Keratinocyte (primary cell): ENCODE measurements around the gene LHFPL3. TPM values are rescaled to one million over a fixed set of nuclear protein-coding genes. Genes with fewer than 3 reads are reported as not detected.

Experiments used
- DNase-seq: peaks from one replicate; pipeline ENCODE4 v3.0.0-alpha.2; 2011; ENCODE audit warnings: low read depth, missing footprints, low spot score
- FAIRE-seq: peaks from 2 replicates; lab custom pipeline; 2011; peaks lifted over from hg19 to GRCh38; lab: Jason Lieb, UNC
- H2AFZ ChIP-seq: 2 replicates; pipeline ENCODE4 v1.6.0; 2012; ENCODE audit warnings: low read length, control low read depth, inconsistent platforms; ENCODE audit not compliant: control insufficient read depth
- H3K27ac ChIP-seq: 2 replicates; pipeline ENCODE4 v1.5.1; 2011; ENCODE audit warnings: low read length; ENCODE audit not compliant: control insufficient read depth, insufficient read depth
- H3K27me3 ChIP-seq: 3 replicates; pipeline ENCODE4 v1.6.0; 2011; ENCODE audit warnings: low read length; ENCODE audit not compliant: control insufficient read depth, insufficient read depth; ENCODE audit errors: extremely low read depth
- H3K36me3 ChIP-seq, 2 experiments: 2 replicates in 1 of 2; 3 replicates in 1 of 2; pipeline ENCODE4 v1.5.1; 2011; ENCODE audit warnings: low read length in 2 of 2, mild to moderate bottlenecking in 1 of 2; ENCODE audit not compliant: control insufficient read depth in 2 of 2, insufficient read depth in 2 of 2; ENCODE audit errors: extremely low read depth in 1 of 2
- H3K4me1 ChIP-seq: 3 replicates; pipeline ENCODE4 v1.5.1; 2011; ENCODE audit warnings: low read length; ENCODE audit not compliant: control insufficient read depth, insufficient read depth; ENCODE audit errors: extremely low read depth
- H3K4me2 ChIP-seq: 3 replicates; pipeline ENCODE4 v1.6.0; 2011; ENCODE audit warnings: low read depth, low read length; ENCODE audit not compliant: control insufficient read depth, insufficient read depth; ENCODE audit errors: extremely low read depth
- H3K4me3 ChIP-seq, 3 experiments: fragments of 200-600 bp in 1 of 3; sonication (generic) in 1 of 3; 2 replicates in 2 of 3; 3 replicates in 1 of 3; pipeline ENCODE4 v1.5.1; 2011 to 2016; ENCODE audit warnings: low read length in 3 of 3, mild to moderate bottlenecking in 3 of 3, control low read depth in 2 of 3, inconsistent platforms in 1 of 3, low read depth in 1 of 3, mixed read lengths in 1 of 3, mixed run types in 1 of 3, moderate library complexity in 1 of 3; ENCODE audit not compliant: control insufficient read depth in 2 of 3, insufficient read depth in 2 of 3; ENCODE audit errors: extremely low read depth in 1 of 3
- H3K79me2 ChIP-seq: 2 replicates; pipeline ENCODE4 v1.6.0; 2012; ENCODE audit warnings: low read length; ENCODE audit not compliant: control insufficient read depth, insufficient read depth
- H3K9ac ChIP-seq: 3 replicates; pipeline ENCODE4 v1.6.0; 2011; ENCODE audit warnings: low read length; ENCODE audit not compliant: control insufficient read depth, insufficient read depth; ENCODE audit errors: extremely low read depth
- H3K9me1 ChIP-seq: 3 replicates; pipeline ENCODE4 v1.6.0; 2011; ENCODE audit warnings: low read length; ENCODE audit not compliant: control insufficient read depth, insufficient read depth; ENCODE audit errors: extremely low read depth
- H3K9me3 ChIP-seq: 2 replicates; pipeline ENCODE4 v1.5.1; 2012; ENCODE audit warnings: low read depth, low read length; ENCODE audit not compliant: control insufficient read depth
- H4K20me1 ChIP-seq: 3 replicates; pipeline ENCODE4 v1.6.0; 2011; ENCODE audit warnings: low read length; ENCODE audit not compliant: control insufficient read depth, insufficient read depth; ENCODE audit errors: extremely low read depth
- EZH2 ChIP-seq: IDR thresholded peaks from one replicate; pipeline ENCODE4 v1.6.1; 2012; ENCODE audit warnings: inconsistent platforms, mild to moderate bottlenecking, low read length, moderate library complexity
- dilution Hi-C: fragments of 300-500 bp; cut with MboI; formaldehyde crosslinking; loops from one replicate; pipeline ENCODE4 v1.7.0; 2020; ENCODE audit warnings: low sequenced_read_pairs; ENCODE audit not compliant: extremely low pct_ligation_motif_present
- polyA plus RNA-seq, 5 experiments: library from polyadenylated mRNA; depleted of rRNA in 3 of 5; stranded (reverse) in 3 of 5; stranded (forward) in 1 of 5; unstranded in 1 of 5; fragments of >200 nt; gene quantifications; 1 replicate in 1 of 5; 2 replicates in 3 of 5; 3 replicates in 1 of 5; pipeline versions ENCODE4 v1.2.1 to v1.2.3, GENCODE V29; 2011 to 2012; ENCODE audit warnings: missing spikeins in 2 of 5, low read depth in 1 of 5, low replicate concordance in 1 of 5
- TF ChIP-seq, protein P1 (sequence below), 3 experiments: IDR thresholded peaks in 1 of 3; conservative IDR thresholded peaks in 1 of 3; optimal IDR thresholded peaks in 1 of 3; 2 replicates in 2 of 3; 3 replicates in 1 of 3; pipeline versions ENCODE3 to v1.5.1; 2011; ENCODE audit warnings: low read length in 3 of 3, mild to moderate bottlenecking in 3 of 3, moderate library complexity in 2 of 3, control low read depth in 1 of 3, inconsistent platforms in 1 of 3; ENCODE audit not compliant: insufficient read depth in 2 of 3; ENCODE audit errors: extremely low read depth in 1 of 3

LHFPL3 gene
- polyA plus RNA-seq, 1 donor (not counting 4 experiments of a cell fraction or from before 2014, with no cell fraction given), result not detected

DNA sequence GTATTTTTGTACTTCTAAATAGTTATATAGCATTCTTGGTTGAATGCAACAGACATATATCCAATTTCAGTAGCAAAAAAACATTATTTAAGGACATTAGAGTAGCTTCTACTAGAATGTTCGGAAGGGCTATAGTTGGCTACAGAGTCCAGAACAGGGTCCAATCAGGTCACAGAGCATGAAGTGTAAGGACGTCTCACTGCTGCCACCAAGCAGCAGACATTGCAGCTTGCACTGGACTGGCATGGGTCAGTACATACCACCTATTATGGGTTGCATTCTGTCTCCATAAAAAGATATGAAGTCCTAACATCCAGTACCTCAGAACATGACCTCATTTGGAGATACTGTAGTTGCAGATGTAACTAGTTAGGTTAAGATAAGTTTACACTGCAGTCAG is 87.3 kb downstream of the LHFPL3 start:
- H3K27ac ChIP-seq, result no peak overlapping the region
- H3K27me3 ChIP-seq, result no peaks in the 10 kb centered on the region
- dilution Hi-C loops, result no loop called here
- H3K79me2 ChIP-seq, result no peaks in the 10 kb centered on the region
- no peaks in the 10 kb centered on the region for H3K9me3 ChIP-seq
- no peak overlapping the region for H3K4me2 ChIP-seq
- H2AFZ ChIP-seq, result no peak overlapping the region
- H3K9ac ChIP-seq, result no peak overlapping the region
- FAIRE-seq (no peak), DNase-seq (no peak)
- no peaks in the 10 kb centered on the region for H3K36me3 ChIP-seq
- H3K9me1 ChIP-seq, result no peaks in the 10 kb centered on the region
- TF ChIP-seq, protein P1, sequence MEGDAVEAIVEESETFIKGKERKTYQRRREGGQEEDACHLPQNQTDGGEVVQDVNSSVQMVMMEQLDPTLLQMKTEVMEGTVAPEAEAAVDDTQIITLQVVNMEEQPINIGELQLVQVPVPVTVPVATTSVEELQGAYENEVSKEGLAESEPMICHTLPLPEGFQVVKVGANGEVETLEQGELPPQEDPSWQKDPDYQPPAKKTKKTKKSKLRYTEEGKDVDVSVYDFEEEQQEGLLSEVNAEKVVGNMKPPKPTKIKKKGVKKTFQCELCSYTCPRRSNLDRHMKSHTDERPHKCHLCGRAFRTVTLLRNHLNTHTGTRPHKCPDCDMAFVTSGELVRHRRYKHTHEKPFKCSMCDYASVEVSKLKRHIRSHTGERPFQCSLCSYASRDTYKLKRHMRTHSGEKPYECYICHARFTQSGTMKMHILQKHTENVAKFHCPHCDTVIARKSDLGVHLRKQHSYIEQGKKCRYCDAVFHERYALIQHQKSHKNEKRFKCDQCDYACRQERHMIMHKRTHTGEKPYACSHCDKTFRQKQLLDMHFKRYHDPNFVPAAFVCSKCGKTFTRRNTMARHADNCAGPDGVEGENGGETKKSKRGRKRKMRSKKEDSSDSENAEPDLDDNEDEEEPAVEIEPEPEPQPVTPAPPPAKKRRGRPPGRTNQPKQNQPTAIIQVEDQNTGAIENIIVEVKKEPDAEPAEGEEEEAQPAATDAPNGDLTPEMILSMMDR (optimal IDR thresholded peaks at IDR 0.05 in 1 of 3, IDR thresholded peaks at IDR 0.05 in 1 of 3, conservative IDR thresholded peaks at IDR 0.05 in 1 of 3; ENCODE audit: extremely low read depth in 1 of 3, insufficient read depth in 2 of 3, low read length in 3 of 3), result no peak
- TF ChIP-seq EZH2, result no peak
- H3K4me3 ChIP-seq, result no peak overlapping the region
- no peaks in the 10 kb centered on the region for H3K4me1 ChIP-seq
- no peaks in the 10 kb centered on the region for H4K20me1 ChIP-seq

DNA sequence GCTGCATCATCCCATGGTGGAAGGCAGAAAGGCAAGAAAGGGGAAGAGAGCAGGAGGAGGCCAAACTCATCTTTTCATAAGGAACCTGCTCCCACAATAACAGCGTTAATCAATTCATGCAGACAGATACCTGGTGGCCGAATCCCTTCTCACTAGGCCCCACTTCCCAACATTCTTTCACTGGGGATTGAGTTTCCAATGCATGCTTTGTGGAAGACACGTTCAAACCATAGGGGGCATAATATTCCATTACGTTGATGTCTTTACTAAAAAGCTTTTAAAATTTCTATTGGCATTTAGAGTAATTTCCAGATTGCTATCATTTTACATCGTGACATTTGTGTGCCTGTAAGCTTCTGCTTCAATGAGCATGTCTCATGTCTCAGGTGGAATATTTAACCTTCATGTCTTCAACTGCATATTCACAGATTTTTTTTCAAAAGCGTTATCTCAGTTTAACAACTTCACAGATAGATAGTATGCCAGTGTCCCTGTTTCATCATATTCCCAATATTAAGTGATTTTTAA is 88.5 kb downstream of the LHFPL3 start:
- DNase-seq, result no peak
- Histone ChIP-seq H3K27me3 (no peaks in the 10 kb centered on the region), H3K4me1 (no peaks in the 10 kb centered on the region), H3K9ac (no peak overlapping the region), H3K79me2 (no peaks in the 10 kb centered on the region), H2AFZ (no peak overlapping the region), H3K4me3 (no peak overlapping the region), H3K9me3 (no peaks in the 10 kb centered on the region), H4K20me1 (no peaks in the 10 kb centered on the region), H3K4me2 (no peak overlapping the region), H3K27ac (no peak overlapping the region), H3K36me3 (no peaks in the 10 kb centered on the region), H3K9me1 (no peaks in the 10 kb centered on the region)
- dilution Hi-C loops, result no loop called here
- TF ChIP-seq, protein P1 (optimal IDR thresholded peaks at IDR 0.05 in 1 of 3, IDR thresholded peaks at IDR 0.05 in 1 of 3, conservative IDR thresholded peaks at IDR 0.05 in 1 of 3; ENCODE audit: extremely low read depth in 1 of 3, insufficient read depth in 2 of 3, low read length in 3 of 3), result no peak
- TF ChIP-seq EZH2, result no peak
- no peak for FAIRE-seq
